Measurements from ENCODE around the gene GNG3. TPM values are rescaled to one million over a fixed set of nuclear protein-coding genes. Genes with fewer than 3 reads are reported as not detected.
A peak's percentile ranks its signal among the peaks of the same experiment; 100 is the strongest.

Gene GNG3
- total and polyA plus RNA-seq, 2 of the 8 experiments (the other 6 are each of a cell fraction or from before 2014, with no cell fraction given), result 4.9 to 12.1 TPM

DNA sequence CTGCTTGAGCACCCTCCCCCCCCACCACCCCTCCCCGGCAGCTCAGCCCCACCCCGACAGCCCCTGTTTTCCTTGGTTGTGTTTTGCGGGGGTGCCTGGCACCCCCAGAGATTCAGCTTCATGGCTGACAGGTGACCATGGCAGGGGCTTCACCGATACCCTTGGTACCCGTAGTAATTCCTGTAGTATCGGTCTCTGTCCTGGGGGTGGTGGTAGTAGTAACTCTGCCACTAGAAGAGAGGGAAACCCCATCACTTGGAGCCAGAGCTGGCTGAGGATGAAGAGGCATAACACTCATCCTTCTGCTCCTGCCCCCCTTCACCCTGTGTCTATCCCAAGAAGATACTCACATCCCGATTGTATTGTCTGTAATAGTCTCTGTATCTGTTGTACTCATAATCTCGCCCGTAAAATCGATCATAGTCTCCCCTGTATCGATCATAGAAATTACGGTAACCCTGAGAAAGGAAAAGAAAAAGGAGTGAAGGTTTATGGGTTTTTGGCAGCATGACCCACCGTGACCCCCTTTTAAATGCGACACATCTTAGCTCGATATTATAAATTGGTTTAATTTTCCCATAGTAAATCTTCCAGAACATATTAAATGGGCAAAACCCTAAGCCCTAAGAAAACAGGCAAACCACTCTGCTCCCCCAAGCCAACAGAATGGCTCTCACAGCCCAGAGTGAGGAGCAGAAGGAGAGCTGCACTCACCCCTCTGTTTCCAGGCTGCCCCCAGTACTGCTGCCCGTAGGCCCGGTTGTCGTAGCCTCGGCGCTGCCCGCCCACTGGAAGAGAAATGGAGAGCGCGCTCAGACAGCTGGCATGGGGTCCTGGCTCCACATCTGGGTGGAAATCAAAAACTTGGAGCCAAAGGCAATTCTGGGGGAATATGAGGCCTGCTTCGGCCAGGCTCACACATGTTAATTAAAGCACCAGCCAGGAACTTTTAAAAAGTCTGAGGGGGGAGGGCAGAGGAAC lies 8.0 kb downstream of the GNG3 start:
- POLR2A ChIA-PET (ENCODE audit: partially characterized antibody), result interaction anchor here (0.6 to 61.4 kb wide), 11 partner anchors 8 to 141 kb away, joined by 3 to 2041 read pairs (median 5); partner anchors contain the start of genes BSCL2, C11orf98, CSKMT and EEF1G
- no peak overlapping the region for H3K27ac ChIP-seq (ENCODE audit: low read depth, low read length)
- TF ChIP-seq SIN3A (conservative IDR thresholded peaks at IDR 0.05 in 1 of 2, IDR thresholded peaks at IDR 0.05 in 1 of 2; ENCODE audit: low read depth in 1 of 2, low read length in 2 of 2) (no peak), SUZ12 (IDR thresholded peaks at IDR 0.05; ENCODE audit: low read length) (no peak), KDM5A (IDR thresholded peaks at IDR 0.05; ENCODE audit: low read length) (no peak)
- TF ChIP-seq, protein P1, sequence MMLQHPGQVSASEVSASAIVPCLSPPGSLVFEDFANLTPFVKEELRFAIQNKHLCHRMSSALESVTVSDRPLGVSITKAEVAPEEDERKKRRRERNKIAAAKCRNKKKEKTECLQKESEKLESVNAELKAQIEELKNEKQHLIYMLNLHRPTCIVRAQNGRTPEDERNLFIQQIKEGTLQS (IDR thresholded peaks at IDR 0.05; ENCODE audit: insufficient read depth, low read depth, low read length), result no peak
- TF ChIP-seq, protein P2, sequence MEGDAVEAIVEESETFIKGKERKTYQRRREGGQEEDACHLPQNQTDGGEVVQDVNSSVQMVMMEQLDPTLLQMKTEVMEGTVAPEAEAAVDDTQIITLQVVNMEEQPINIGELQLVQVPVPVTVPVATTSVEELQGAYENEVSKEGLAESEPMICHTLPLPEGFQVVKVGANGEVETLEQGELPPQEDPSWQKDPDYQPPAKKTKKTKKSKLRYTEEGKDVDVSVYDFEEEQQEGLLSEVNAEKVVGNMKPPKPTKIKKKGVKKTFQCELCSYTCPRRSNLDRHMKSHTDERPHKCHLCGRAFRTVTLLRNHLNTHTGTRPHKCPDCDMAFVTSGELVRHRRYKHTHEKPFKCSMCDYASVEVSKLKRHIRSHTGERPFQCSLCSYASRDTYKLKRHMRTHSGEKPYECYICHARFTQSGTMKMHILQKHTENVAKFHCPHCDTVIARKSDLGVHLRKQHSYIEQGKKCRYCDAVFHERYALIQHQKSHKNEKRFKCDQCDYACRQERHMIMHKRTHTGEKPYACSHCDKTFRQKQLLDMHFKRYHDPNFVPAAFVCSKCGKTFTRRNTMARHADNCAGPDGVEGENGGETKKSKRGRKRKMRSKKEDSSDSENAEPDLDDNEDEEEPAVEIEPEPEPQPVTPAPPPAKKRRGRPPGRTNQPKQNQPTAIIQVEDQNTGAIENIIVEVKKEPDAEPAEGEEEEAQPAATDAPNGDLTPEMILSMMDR (IDR thresholded peaks at IDR 0.05; ENCODE audit: control extremely low read depth in 1 of 3, insufficient read depth in 1 of 3, low read depth in 1 of 3, low read length in 3 of 3), result peak in 1 of 3 experiments; percentile 37; a peak in 2 of 4 replicates

More for the DNA sequence above, 8.0 kb downstream of the GNG3 start:
- FAIRE-seq (no peak), DNase-seq (ENCODE audit: low read depth in 1 of 2, low spot score in 2 of 2) (no peak)
- Histone ChIP-seq H3K9ac (replicated peaks in 1 of 4; ENCODE audit: extremely low read depth in 1 of 4, low read depth in 3 of 4, low read length in 3 of 4) (no peak overlapping the region), H3K4me1 (replicated peaks in 1 of 4; ENCODE audit: control insufficient read depth in 3 of 4, insufficient read depth in 4 of 4, low read length in 3 of 4) (peaks cover 0 to 16% (median 3%) of the 10 kb centered on the region in 4 experiments; a peak in 4 of 7 replicates), H3K9me3 (ENCODE audit: insufficient read depth in 2 of 2, low read depth in 1 of 2, low read length in 1 of 2) (no peaks in the 10 kb centered on the region), H4K20me1 (replicated peaks in 1 of 2; ENCODE audit: control insufficient read depth in 1 of 2, insufficient read depth in 2 of 2, low read length in 2 of 2) (peaks cover 0 to 3% of the 10 kb centered on the region in 2 experiments), H3K56ac (replicated peaks; ENCODE audit: insufficient read length, low read depth, low read length) (no peak overlapping the region), H3K23ac (ENCODE audit: insufficient read length) (no peak overlapping the region), H2BK120ac (replicated peaks; ENCODE audit: low read depth, low read length) (no peak overlapping the region), H3K79me1 (ENCODE audit: low read depth, low read length) (no peaks in the 10 kb centered on the region; the same call in 1 of the 2 replicates), H3K18ac (ENCODE audit: extremely low read depth, low read length) (no peak overlapping the region), H3K36me3 (ENCODE audit: control insufficient read depth in 2 of 4, insufficient read depth in 4 of 4, low read length in 3 of 4) (peaks cover 38 to 95% (median 71%) of the 10 kb centered on the region in 4 experiments), H3K23me2 (ENCODE audit: low read depth, low read length) (no peaks in the 10 kb centered on the region), H2AK5ac (ENCODE audit: low read depth, low read length) (no peak overlapping the region), H2BK15ac (ENCODE audit: low read length) (no peak overlapping the region), H2AFZ (ENCODE audit: low read length) (no peak overlapping the region), H3K14ac (ENCODE audit: insufficient read length) (no peak overlapping the region), H3K27me3 (replicated peaks in 1 of 4; ENCODE audit: control insufficient read depth in 3 of 4, extremely low read depth in 1 of 4, insufficient read depth in 3 of 4, low read length in 3 of 4) (no peaks in the 10 kb centered on the region; a peak in 1 of 7 replicates), H3K4ac (replicated peaks; ENCODE audit: insufficient read length, low read depth, low read length) (no peak overlapping the region), H2BK12ac (ENCODE audit: low read depth, low read length) (no peak overlapping the region), H3K4me2 (ENCODE audit: insufficient read depth in 1 of 2, low read depth in 2 of 2, low read length in 2 of 2) (no peak overlapping the region), H2BK20ac (ENCODE audit: low read length) (no peak overlapping the region), H4K5ac (ENCODE audit: insufficient read length, low read depth, low read length) (no peak overlapping the region), H3K79me2 (ENCODE audit: control insufficient read depth in 1 of 2, insufficient read depth in 2 of 2, low read length in 2 of 2) (peaks cover 0 to 19% of the 10 kb centered on the region in 2 experiments; a peak in 2 of 4 replicates), H3K4me3 (ENCODE audit: extremely low read depth in 1 of 4, insufficient read depth in 2 of 4, low read depth in 3 of 4, low read length in 4 of 4) (no peak overlapping the region), H4K8ac (ENCODE audit: extremely low read depth, insufficient read depth, low read length) (no peak overlapping the region), H2BK5ac (ENCODE audit: low read depth, low read length) (no peak overlapping the region), H4K91ac (replicated peaks; ENCODE audit: insufficient read length, low read length) (no peak overlapping the region)
- CTCF ChIA-PET (ENCODE audit: partially characterized antibody), result interaction anchor here (0.7 to 4.0 kb wide), 12 partner anchors 9 to 147 kb away, joined by 3 to 26 read pairs (median 4); partner anchors contain the start of genes C11orf98, CSKMT and TAF6L
- WGBS, 2 experiments (ENCODE audit: extremely low coverage in 1 of 2, insufficient coverage in 1 of 2, insufficient read length in 1 of 2, insufficient replicate concordance in 2 of 2, low coverage in 1 of 2, low lambda C conversion rate in 2 of 2, missing lambda C conversion rate in 1 of 2), result 95% methylated on average over 23 of the region's 24 CpGs; no CpG with 5 or more reads in 1 of the 2 experiments
